ENCODE results near the gene KRTAP5-8. TPM values are rescaled to one million over a fixed set of nuclear protein-coding genes. Genes with fewer than 3 reads are reported as not detected.

The KRTAP5-8 gene
- total and polyA plus RNA-seq, 2 of the 4 experiments (the other 2 are of a cell fraction) = 0.07 TPM; not detected in 1

DNA sequence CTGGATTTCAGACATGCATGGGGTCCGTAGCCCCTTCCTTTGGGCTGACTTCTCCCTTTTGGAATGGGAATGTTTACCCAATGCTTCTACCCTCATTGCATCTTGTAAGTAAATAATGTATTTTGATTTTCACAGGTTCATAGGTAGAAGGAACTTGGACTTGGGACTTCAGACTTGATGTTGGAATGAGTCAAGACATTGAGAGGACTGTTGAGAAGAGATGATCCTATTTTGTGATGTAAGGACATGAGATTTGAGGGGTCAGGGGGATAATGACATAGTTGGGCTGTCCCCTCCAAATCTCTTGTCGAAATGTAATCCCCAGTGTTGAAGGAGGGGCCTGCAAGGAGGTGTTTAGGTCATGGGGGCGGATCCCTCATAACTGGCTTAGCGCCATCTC, 26.6 kb downstream of the KRTAP5-8 start:
- dilution Hi-C loops (cut with HindIII; ENCODE audit: low sequenced_read_pairs, unreplicated experiment) = no loop called here
- CTCF ChIA-PET = no interaction called here
- Histone ChIP-seq H2AFZ (replicated peaks; ENCODE audit: low read length, poor library complexity) (no peak overlapping the region), H2BK20ac (ENCODE audit: low read depth, low read length) (no peak overlapping the region), H3K36me3 (ENCODE audit: control insufficient read depth, insufficient read depth, low read length) (no peaks in the 10 kb centered on the region), H2AK9ac (replicated peaks; ENCODE audit: low read depth, low read length, poor library complexity) (no peak overlapping the region), H3K18ac (ENCODE audit: low read depth, low read length) (no peak overlapping the region), H4K20me1 (ENCODE audit: insufficient read depth, low read length) (no peaks in the 10 kb centered on the region), H2BK15ac (ENCODE audit: low read depth, low read length) (no peak overlapping the region), H3K4me2 (ENCODE audit: low read depth, low read length) (no peak overlapping the region), H4K5ac (ENCODE audit: low read depth, low read length) (no peak overlapping the region), H3K23ac (ENCODE audit: low read depth, low read length) (no peak overlapping the region), H2BK5ac (ENCODE audit: low read depth, low read length, poor library complexity, severe bottlenecking) (no peak overlapping the region), H3K9me3 (ENCODE audit: control insufficient read depth, insufficient read depth, low read length) (no peaks in the 10 kb centered on the region), H3K56ac (ENCODE audit: extremely low read depth, insufficient read depth, low read length) (no peak overlapping the region), H4K8ac (ENCODE audit: low read depth in 2 of 2, low read length in 2 of 2) (no peak overlapping the region), H3K4me1 (ENCODE audit: control insufficient read depth, insufficient read depth, low read length) (no peaks in the 10 kb centered on the region), H3K14ac (replicated peaks; ENCODE audit: low read depth, low read length) (no peak overlapping the region), H3K4me3 (ENCODE audit: insufficient read depth, low read depth, low read length) (no peak overlapping the region), H4K91ac (ENCODE audit: insufficient read depth, low read depth, low read length) (no peak overlapping the region), H3K79me1 (ENCODE audit: low read depth in 1 of 2, low read length in 2 of 2) (no peaks in the 10 kb centered on the region), H2BK120ac (ENCODE audit: low read depth, low read length) (no peak overlapping the region), H2AK5ac (ENCODE audit: low read depth, low read length) (no peak overlapping the region), H3K27me3 (ENCODE audit: control insufficient read depth, insufficient read depth, low read length) (peaks cover 16% of the 10 kb centered on the region), H3K9me1 (ENCODE audit: insufficient read depth, low read length) (no peaks in the 10 kb centered on the region), H3K4ac (ENCODE audit: low read depth, low read length) (no peak overlapping the region), H3K27ac (ENCODE audit: insufficient read depth, low read length) (no peak overlapping the region), H3K9ac (ENCODE audit: low read depth, low read length) (no peak overlapping the region)
- no TSS peak for BruUV-seq (replicated peaks)
- intact Hi-C loops (cut with micrococcal nuclease) = no loop called here
- in situ Hi-C loops (cut with MboI; ENCODE audit: low sequenced_read_pairs) = no loop called here
- POLR2A ChIA-PET (ENCODE audit: unreplicated experiment) = no interaction called here
- no peak for DNase-seq
- TF ChIP-seq MXI1 (IDR thresholded peaks at IDR 0.05; ENCODE audit: borderline replicate concordance, low read depth, low read length) = no peak
- TF ChIP-seq, protein P1, sequence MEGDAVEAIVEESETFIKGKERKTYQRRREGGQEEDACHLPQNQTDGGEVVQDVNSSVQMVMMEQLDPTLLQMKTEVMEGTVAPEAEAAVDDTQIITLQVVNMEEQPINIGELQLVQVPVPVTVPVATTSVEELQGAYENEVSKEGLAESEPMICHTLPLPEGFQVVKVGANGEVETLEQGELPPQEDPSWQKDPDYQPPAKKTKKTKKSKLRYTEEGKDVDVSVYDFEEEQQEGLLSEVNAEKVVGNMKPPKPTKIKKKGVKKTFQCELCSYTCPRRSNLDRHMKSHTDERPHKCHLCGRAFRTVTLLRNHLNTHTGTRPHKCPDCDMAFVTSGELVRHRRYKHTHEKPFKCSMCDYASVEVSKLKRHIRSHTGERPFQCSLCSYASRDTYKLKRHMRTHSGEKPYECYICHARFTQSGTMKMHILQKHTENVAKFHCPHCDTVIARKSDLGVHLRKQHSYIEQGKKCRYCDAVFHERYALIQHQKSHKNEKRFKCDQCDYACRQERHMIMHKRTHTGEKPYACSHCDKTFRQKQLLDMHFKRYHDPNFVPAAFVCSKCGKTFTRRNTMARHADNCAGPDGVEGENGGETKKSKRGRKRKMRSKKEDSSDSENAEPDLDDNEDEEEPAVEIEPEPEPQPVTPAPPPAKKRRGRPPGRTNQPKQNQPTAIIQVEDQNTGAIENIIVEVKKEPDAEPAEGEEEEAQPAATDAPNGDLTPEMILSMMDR (conservative IDR thresholded peaks at IDR 0.05; ENCODE audit: low read depth, low read length) = no peak
- no peak for TF ChIP-seq POLR2A (IDR thresholded peaks at IDR 0.05; ENCODE audit: low read depth, low read length)
- no peak for TF ChIP-seq RAD21 (IDR thresholded peaks at IDR 0.05; ENCODE audit: low read length)
- no peak for TF ChIP-seq MAFK (IDR thresholded peaks at IDR 0.05; ENCODE audit: low read depth, low read length)
- TF ChIP-seq CEBPB (IDR thresholded peaks at IDR 0.05; ENCODE audit: low read depth, low read length) = no peak
- no peak for TF ChIP-seq MAZ (IDR thresholded peaks at IDR 0.05; ENCODE audit: borderline replicate concordance, low read depth, low read length)
- TF ChIP-seq, protein P2, sequence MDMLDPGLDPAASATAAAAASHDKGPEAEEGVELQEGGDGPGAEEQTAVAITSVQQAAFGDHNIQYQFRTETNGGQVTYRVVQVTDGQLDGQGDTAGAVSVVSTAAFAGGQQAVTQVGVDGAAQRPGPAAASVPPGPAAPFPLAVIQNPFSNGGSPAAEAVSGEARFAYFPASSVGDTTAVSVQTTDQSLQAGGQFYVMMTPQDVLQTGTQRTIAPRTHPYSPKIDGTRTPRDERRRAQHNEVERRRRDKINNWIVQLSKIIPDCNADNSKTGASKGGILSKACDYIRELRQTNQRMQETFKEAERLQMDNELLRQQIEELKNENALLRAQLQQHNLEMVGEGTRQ (IDR thresholded peaks at IDR 0.05; ENCODE audit: low read depth, low read length) = no peak
- TF ChIP-seq SMC3 (IDR thresholded peaks at IDR 0.05; ENCODE audit: low read depth, low read length) = no peak
- TF ChIP-seq CHD1 (IDR thresholded peaks at IDR 0.05; ENCODE audit: low read depth, low read length) = no peak
- TF ChIP-seq FOS (IDR thresholded peaks at IDR 0.05; ENCODE audit: low read depth, low read length) = no peak
- TF ChIP-seq BHLHE40 (IDR thresholded peaks at IDR 0.05; ENCODE audit: low read depth, low read length) = no peak
- no peak for ATAC-seq (ENCODE audit: low read depth)
- WGBS, 2 experiments (ENCODE audit: extremely low coverage in 2 of 2, insufficient read length in 1 of 2) = no CpG with 5 or more reads among the region's 4 CpGs
